Medulla oblongata (tissue), 1 donor: ENCODE data around the gene PSEN1.

ENCODE experiments used
- DNase-seq: peaks from one replicate; pipeline ENCODE4 v3.0.0-alpha.2; 2015; ENCODE audit errors: extremely low spot score

The PSEN1 gene

GRCh38 chr14:73272393-73272792, 136.1 kb downstream of the PSEN1 start:
- no peak for DNase-seq
